Measurements from ENCODE around the gene JMJD7.

DNA sequence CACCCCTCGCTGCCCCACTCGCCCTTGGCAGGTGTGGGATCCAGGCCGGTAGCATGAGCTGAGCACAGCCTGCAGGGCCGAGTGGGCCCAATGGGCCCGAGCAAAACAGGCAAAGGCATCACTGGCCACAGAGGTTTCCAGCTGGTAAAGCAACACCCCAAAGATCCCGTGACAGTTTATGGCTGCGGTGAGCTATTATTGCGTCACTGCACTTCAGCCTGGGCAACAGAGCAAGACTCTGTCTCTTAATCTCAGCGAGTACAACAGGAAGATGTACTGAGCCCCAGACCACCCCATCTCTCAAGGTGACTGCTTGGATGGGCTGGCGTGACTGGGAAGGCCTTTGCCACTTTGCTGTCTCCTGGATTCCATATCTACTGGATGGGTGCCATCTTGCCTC, 4.3 kb downstream of the JMJD7 start:
- TF ChIP-seq POLR2A (IDR thresholded peaks at IDR 0.05) (no peak), POLR2AphosphoS5 (IDR thresholded peaks at IDR 0.05) (peak in 1 of 3 donors; percentile 25)
- TF ChIP-seq, protein P1, sequence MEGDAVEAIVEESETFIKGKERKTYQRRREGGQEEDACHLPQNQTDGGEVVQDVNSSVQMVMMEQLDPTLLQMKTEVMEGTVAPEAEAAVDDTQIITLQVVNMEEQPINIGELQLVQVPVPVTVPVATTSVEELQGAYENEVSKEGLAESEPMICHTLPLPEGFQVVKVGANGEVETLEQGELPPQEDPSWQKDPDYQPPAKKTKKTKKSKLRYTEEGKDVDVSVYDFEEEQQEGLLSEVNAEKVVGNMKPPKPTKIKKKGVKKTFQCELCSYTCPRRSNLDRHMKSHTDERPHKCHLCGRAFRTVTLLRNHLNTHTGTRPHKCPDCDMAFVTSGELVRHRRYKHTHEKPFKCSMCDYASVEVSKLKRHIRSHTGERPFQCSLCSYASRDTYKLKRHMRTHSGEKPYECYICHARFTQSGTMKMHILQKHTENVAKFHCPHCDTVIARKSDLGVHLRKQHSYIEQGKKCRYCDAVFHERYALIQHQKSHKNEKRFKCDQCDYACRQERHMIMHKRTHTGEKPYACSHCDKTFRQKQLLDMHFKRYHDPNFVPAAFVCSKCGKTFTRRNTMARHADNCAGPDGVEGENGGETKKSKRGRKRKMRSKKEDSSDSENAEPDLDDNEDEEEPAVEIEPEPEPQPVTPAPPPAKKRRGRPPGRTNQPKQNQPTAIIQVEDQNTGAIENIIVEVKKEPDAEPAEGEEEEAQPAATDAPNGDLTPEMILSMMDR (IDR thresholded peaks at IDR 0.05 in 8 of 11, conservative IDR thresholded peaks at IDR 0.05 in 3 of 11): no peak
